ENCODE data around the gene FH.
A peak's percentile ranks its signal among the peaks of the same experiment; 100 is the strongest.

The FH gene

DNA sequence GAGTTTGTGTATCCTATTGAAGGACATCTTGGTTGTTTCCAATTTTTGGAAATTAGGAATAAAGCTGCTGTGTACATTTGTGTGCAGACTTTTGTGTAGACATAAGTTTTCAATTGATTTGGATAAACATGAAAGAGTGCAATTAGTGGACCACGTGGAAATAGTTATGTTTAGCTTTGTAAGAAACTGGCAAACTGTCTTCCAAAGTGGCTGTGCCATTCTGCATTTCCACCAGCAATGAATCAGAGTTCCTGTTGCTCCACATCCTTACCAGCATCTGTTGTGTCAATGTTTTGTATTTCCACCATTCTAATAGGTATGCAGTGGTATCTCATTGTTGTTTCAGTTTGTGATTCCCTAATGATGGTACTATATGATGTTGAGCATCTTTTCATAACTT is 46.5 kb downstream of the FH start:
- H3K27me3 ChIP-seq: no peaks in the 10 kb centered on the region
- H3K4me3 ChIP-seq (ENCODE audit: low read depth, low read length): no peak overlapping the region
- no peaks in the 10 kb centered on the region for H3K36me3 ChIP-seq
- no peak for DNase-seq
- H3K9me3 ChIP-seq: no peaks in the 10 kb centered on the region
- H3K4me1 ChIP-seq: no peaks in the 10 kb centered on the region
- TF ChIP-seq CTCF (IDR thresholded peaks at IDR 0.05; ENCODE audit: low read depth, low read length): no peak

GRCh38 chr1:241470908-241471590 is 48.5 kb downstream of the FH start:
- TF ChIP-seq CTCF (IDR thresholded peaks at IDR 0.05; ENCODE audit: low read depth, low read length): no peak

DNA sequence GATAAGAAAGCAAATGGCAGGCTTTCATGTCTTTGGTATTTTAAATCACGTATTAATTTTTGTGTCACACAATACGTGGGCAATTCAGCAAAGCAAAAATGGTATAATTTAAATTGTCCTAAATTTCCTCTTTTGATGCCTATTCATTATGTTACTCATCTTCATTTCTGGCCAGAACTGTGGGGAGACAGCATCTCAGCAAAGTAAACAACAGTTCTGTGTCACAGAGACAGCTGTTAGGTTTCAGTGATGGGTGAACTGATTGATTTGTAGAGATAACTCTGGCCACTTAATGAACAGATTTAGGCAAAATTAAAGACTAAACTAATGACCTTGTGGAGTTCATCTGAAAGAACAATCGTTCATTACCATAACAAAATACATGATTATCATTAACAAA is 49.2 kb downstream of the FH start:
- no peak for DNase-seq
- no peaks in the 10 kb centered on the region for H3K9me3 ChIP-seq

More at GRCh38 chr1:241470908-241471590, 48.5 kb downstream of the FH start:
- no peak for DNase-seq
- Histone ChIP-seq H3K9me3 (no peaks in the 10 kb centered on the region), H3K4me3 (ENCODE audit: low read depth, low read length) (no peak overlapping the region), H3K27me3 (no peaks in the 10 kb centered on the region), H3K4me1 (no peaks in the 10 kb centered on the region), H3K36me3 (no peaks in the 10 kb centered on the region)

DNA sequence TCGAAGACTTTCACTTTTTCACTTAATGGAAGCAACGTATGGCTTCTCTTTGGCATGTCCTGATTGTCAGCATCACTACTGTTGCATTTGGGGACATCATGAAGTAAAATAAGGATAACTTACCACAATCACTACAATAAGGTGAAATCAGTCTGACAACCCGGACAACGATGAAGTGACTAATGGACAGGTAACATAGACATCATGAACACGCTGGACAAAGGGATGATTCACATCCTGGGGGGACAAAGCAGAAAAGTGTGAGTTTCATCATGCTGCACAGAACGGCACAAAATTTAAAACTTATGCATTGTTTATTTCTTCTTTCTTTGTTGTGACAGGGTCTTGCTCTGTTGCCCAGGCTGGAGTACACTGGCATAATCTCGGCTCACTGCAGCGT is 53.9 kb downstream of the FH start:
- H3K36me3 ChIP-seq: no peaks in the 10 kb centered on the region
- H3K4me1 ChIP-seq: no peaks in the 10 kb centered on the region
- no peak for DNase-seq
- no peaks in the 10 kb centered on the region for H3K27me3 ChIP-seq
- no peak for TF ChIP-seq CTCF (IDR thresholded peaks at IDR 0.05; ENCODE audit: low read depth, low read length)
- no peak overlapping the region for H3K4me3 ChIP-seq (ENCODE audit: low read depth, low read length)
- no peaks in the 10 kb centered on the region for H3K9me3 ChIP-seq

More for the DNA sequence above, 49.2 kb downstream of the FH start:
- no peak for TF ChIP-seq CTCF (IDR thresholded peaks at IDR 0.05; ENCODE audit: low read depth, low read length)
- Histone ChIP-seq H3K4me1 (no peaks in the 10 kb centered on the region), H3K27me3 (no peaks in the 10 kb centered on the region), H3K36me3 (no peaks in the 10 kb centered on the region), H3K4me3 (ENCODE audit: low read depth, low read length) (no peak overlapping the region)

DNA sequence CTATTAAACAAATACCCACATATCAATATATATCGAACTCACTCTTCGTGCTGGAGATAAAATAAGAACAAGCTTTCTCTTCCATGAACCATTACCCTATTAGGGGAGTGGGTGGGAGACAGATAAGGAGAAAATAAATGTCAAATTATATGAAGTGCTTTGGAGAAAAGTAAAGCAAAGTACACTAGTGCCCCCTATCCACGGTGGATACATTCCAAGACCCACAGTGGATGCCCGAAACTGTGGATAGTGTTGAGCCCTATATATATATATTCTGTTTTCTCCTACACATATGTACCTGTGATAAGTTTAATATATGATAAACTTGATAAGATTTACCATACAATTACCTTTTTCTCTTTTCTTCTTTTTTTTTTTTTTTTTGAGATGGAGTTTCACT is 54.6 kb downstream of the FH start:
- H3K9me3 ChIP-seq: no peaks in the 10 kb centered on the region
- no peak for DNase-seq
- H3K36me3 ChIP-seq: no peaks in the 10 kb centered on the region
- H3K27me3 ChIP-seq: no peaks in the 10 kb centered on the region
- H3K4me1 ChIP-seq: no peaks in the 10 kb centered on the region
- TF ChIP-seq CTCF (IDR thresholded peaks at IDR 0.05; ENCODE audit: low read depth, low read length): 0 out of 2 replicates have a peak, but pooled peaks have one; percentile 3
- no peak overlapping the region for H3K4me3 ChIP-seq (ENCODE audit: low read depth, low read length)

DNA sequence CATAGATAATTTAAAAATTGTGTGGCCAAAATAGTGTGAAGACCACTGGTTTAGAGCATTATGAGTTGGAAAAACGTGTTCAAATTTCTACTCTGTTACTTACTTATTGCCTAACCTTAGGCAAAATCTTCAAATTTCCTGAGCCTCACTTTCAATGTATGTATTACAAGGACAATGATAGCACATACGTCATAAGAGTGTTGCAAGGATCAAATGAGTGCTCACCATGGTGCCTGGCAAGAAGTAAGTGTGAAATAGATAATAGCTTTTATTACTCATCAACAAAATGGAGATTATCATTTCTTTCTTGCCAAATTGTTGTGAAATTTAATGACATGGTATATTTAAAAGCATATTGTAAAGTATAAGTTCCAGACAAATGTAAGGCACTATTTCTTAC is 57.2 kb downstream of the FH start:
- no peaks in the 10 kb centered on the region for H3K27me3 ChIP-seq
- H3K36me3 ChIP-seq: no peaks in the 10 kb centered on the region
- no peak for DNase-seq
- no peak overlapping the region for H3K4me3 ChIP-seq (ENCODE audit: low read depth, low read length)
- H3K4me1 ChIP-seq: no peaks in the 10 kb centered on the region
- TF ChIP-seq CTCF (IDR thresholded peaks at IDR 0.05; ENCODE audit: low read depth, low read length): no peak
- no peaks in the 10 kb centered on the region for H3K9me3 ChIP-seq

Measured in BE2C (cell line).